ENCODE measurements around the gene PDIA2.
"Not testable (repeated sequence)": the region's sequence is repeated elsewhere in the genome, so short reads cannot be mapped to it uniquely, and the experiment has no call there.

The PDIA2 gene

DNA sequence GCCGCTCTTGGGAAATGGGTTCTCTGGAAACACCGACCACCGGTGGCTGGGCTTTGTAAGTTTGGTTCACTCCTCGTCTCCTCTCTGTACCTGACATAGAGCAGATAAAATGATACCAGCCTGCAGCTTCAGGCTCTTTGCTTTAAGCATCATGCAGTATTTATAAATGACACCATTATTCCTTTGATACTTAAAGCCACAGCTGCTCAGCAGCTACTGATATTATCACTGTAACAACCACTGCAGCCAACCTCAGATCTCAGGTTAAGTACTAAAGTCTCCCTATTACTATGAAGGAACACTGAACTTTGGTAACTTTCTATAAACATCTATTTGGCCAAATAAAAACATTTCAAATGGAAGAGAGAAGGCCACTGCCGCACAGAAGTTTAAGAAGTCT is 34.6 kb downstream of the PDIA2 start:
- Mint-ChIP-seq H3K4me1 (ENCODE audit: low read depth) (peaks cover 47% of the 10 kb centered on the region), H3K4me3 (no peak overlapping the region), H3K27me3 (no peaks in the 10 kb centered on the region), H3K27ac (no peak overlapping the region), H3K9me3 (no peaks in the 10 kb centered on the region), H3K36me3 (ENCODE audit: low read depth) (peaks cover 22% of the 10 kb centered on the region)

DNA sequence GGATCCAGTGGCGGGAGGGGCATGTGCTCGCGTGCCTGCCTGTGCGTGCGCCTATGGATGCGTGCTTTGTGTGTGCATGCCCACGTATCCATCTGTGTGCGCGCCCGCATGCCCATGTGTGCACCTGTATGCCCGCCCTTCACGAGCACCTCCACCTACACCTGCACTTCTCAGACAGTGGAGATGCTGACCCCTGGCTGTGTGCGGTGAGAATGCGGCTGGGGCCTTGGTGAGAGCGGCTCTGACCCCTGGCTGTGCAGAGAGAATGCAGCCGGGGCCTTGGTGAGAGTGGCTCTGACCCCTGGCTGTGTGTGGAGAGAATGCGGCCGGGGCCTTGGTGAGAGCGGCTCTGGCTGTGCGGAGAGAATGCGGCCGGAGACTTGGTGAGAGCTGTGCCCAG is 35.7 kb downstream of the PDIA2 start:
- peaks cover 22% of the 10 kb centered on the region for H3K36me3 Mint-ChIP-seq (ENCODE audit: low read depth)
- H3K9me3 Mint-ChIP-seq: no peaks in the 10 kb centered on the region
- H3K4me3 Mint-ChIP-seq: no peak overlapping the region
- H3K4me1 Mint-ChIP-seq (ENCODE audit: low read depth): peaks cover 51% of the 10 kb centered on the region
- no peak overlapping the region for H3K27ac Mint-ChIP-seq
- no peaks in the 10 kb centered on the region for H3K27me3 Mint-ChIP-seq

DNA sequence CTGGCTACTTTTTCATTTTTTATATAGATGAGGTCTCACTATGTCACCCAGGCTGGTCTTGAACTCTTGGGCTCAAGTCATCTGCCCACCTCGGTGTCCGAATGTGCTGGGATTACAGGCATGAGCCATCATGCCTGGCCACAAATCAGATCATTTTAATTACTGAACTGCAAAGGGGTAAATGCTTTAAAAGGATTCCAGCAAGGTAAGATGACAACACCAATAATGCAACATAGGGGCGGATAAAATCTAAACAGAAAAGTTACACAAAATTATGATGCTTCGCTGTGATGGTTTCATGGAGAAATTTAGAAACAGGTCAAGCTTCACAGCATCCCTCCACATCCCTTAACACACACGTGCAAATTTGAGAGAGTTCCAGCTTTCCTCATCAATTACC is 37.2 kb downstream of the PDIA2 start:
- Mint-ChIP-seq H3K4me3 (no peak overlapping the region), H3K9me3 (no peaks in the 10 kb centered on the region), H3K27me3 (no peaks in the 10 kb centered on the region), H3K36me3 (ENCODE audit: low read depth) (peaks cover 12% of the 10 kb centered on the region), H3K27ac (peak overlapping the region; percentile 7), H3K4me1 (ENCODE audit: low read depth) (peaks cover 63% of the 10 kb centered on the region)

DNA sequence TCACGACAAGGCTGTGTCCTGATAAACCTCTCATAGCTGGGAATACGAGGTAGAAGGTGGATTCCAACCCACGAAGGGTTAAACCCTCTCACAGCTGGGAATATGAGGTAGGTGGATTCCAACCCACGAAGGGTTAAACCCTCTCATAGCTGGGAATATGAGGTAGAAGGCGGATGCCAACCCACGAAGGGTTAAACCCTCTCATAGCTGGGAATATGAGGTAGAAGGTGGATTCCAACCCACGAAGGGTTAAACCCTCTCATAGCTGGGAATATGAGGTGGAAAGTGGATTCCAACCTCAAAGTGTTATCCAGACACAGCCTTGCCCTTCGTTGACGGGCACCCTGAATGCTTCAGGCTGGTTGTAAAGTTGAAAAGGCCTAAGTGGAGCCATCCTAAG is 38.6 kb downstream of the PDIA2 start:
- no peak overlapping the region for H3K27ac Mint-ChIP-seq
- peaks cover 69% of the 10 kb centered on the region for H3K4me1 Mint-ChIP-seq (ENCODE audit: low read depth)
- H3K27me3 Mint-ChIP-seq: no peaks in the 10 kb centered on the region

DNA sequence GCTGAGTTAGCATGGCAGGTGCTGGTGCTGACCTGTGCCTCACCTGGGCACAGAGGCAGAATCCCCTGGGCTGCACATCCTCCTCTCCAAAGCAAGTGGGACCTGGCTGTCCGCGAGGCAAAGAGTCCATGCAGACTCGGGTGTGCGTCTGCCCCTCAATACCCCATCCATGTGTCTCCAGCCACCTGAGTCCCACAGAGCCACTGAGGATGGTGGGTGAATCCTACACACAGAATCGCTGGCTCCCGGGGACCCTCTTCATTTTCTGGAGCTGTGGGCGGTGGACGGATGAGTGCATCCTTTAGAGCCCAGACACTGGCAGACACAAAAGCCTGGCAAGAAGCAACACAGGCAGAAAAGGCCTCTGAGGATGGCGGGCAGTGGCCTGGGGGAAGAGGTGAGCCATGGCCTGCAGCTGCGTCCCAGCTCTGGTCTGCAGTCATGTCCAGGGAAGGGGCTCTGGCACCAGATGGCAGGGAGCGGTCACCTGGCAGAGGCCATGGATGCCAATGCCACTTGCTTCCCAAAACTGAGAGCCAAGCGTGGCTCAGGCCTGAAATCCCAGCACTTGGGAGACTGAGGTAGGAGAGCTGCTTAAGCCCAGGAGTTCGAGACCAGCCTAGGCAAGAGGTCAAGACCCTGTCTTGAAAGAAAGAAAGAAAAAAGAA is 39.6 kb downstream of the PDIA2 start:
- Mint-ChIP-seq H3K4me3 (no peak overlapping the region), H3K4me1 (ENCODE audit: low read depth) (peaks cover 75% of the 10 kb centered on the region), H3K9me3 (no peaks in the 10 kb centered on the region), H3K27ac (no peak overlapping the region), H3K36me3 (ENCODE audit: low read depth) (peaks cover 9% of the 10 kb centered on the region), H3K27me3 (no peaks in the 10 kb centered on the region)

More for the DNA sequence above, 38.6 kb downstream of the PDIA2 start:
- Mint-ChIP-seq H3K9me3 (no peaks in the 10 kb centered on the region), H3K36me3 (ENCODE audit: low read depth) (peaks cover 11% of the 10 kb centered on the region), H3K4me3 (no peak overlapping the region)

DNA sequence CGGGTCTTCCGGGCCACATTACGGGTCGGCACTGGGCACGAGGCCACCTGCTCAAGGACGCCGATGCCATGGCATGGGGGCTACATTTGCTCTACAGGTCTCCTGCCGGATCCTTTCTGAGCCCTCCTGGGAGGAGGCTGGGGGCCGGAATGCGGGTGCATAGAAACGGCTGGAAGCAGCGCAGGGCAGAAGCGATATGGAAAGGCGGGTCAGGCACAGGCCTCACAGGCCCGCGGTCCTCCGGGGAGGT is 41.2 kb downstream of the PDIA2 start:
- Mint-ChIP-seq H3K27ac (no peak overlapping the region), H3K27me3 (no peaks in the 10 kb centered on the region), H3K4me1 (ENCODE audit: low read depth) (peaks cover 68% of the 10 kb centered on the region), H3K36me3 (ENCODE audit: low read depth) (no peaks in the 10 kb centered on the region), H3K9me3 (no peaks in the 10 kb centered on the region), H3K4me3 (peak overlapping the region; percentile 66)

DNA sequence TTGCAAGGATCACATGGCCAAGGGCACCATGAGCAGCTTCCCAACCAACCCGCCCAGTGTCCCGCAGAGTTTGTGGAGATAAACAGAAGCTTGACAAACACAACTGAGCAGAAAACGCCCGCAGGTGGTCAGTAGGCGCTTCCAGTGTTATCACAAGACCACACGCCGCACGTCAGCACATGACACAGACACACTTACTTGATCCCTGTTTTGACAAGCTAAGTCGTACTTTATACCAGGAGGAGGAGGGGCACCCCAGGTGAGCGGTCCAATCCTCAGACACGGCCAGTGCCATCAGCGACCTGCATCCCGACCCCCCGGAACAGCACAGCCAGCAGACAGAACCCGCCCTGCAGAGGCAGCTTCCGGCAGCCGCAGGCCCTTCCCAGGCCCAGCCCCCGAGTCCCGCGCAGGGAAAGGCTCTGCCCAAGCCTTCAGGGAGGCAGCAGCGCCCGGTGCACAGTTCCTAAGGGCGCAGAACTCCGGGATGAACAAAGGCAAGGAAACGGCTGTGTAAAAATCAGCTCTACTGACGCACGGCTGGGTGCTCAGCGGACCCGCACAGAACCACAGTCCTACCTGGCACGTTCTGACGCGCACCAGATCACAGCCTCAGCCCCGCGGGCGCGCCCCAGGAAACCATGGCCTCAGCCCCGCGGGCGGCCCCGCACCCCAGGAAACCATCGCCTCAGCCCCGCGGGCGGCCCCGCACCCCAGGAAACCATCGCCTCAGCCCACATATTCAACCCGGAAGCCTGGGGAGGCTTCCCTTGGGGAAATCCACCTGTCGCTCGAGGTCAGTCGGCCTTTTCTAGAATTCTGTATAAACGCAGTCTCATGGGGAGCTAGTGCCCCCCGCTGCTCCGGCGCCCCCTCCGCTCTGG is 41.7 kb downstream of the PDIA2 start:
- H3K4me1 Mint-ChIP-seq (ENCODE audit: low read depth): peaks cover 65% of the 10 kb centered on the region
- no peaks in the 10 kb centered on the region for H3K36me3 Mint-ChIP-seq (ENCODE audit: low read depth)
- H3K27me3 Mint-ChIP-seq: no peaks in the 10 kb centered on the region
- no peaks in the 10 kb centered on the region for H3K9me3 Mint-ChIP-seq
- peak overlapping the region; percentile 68 for H3K27ac Mint-ChIP-seq
- H3K4me3 Mint-ChIP-seq: peak overlapping the region; percentile 66

DNA sequence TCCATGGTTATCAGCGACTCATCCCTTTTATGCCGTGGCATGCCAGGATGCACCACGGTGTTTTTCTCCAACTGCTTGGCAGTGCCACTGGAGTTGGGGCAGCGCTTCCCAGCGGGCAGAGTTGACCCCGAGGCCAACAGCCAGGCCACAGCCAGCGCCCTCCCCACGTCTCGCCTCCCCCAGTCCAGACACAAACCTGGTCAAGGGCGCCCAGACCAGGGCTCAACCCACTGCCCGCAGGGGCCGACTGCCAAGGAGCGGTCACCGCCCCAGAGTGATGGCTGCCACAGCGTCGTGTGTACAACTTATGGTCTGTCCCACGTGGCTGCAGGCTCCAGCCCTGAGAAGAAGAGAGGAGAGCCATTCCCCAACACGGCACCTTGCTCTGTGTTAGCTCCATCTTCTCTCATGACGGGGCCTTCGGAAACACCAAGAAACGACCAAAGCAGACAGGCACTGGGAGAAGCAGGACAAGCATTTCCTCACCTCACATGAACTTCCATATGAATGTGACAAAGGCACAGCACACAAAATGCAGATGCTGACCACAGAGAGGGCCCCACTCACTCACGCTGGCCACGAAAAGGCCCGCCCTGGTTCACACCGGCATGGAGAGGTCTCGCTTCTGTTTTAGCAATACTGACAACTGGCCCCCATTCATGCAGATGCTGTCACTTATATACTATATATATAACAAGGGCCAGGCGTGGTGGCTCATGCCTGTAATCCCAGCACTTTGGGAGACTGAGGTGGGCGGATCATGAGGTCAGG is 42.6 kb downstream of the PDIA2 start:
- H3K4me1 Mint-ChIP-seq (ENCODE audit: low read depth): peaks cover 63% of the 10 kb centered on the region

DNA sequence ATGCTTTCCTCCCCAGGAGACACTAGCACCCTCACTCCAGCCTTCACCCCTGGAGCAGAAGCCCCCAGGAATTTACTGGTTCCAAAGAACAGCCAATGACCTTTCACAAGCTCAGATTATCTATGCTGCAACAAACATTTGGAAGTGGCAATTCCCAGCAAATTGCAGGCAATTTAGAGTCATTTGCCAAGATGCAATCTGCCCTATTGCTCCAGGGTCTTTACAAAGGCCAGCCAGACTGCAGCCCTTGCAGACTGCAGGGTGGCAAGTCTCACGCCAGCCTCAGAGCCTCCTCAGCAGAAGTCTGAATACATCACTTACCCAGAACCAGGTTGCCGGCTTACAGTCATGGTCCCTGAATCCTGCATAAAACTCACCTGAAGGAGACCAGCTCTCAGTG is 47.8 kb downstream of the PDIA2 start:
- H3K4me1 Mint-ChIP-seq (ENCODE audit: low read depth): peaks cover 63% of the 10 kb centered on the region
- no peaks in the 10 kb centered on the region for H3K27me3 Mint-ChIP-seq
- no peak overlapping the region for H3K4me3 Mint-ChIP-seq
- H3K27ac Mint-ChIP-seq: no peak overlapping the region
- peaks cover 8% of the 10 kb centered on the region for H3K36me3 Mint-ChIP-seq (ENCODE audit: low read depth)
- no peaks in the 10 kb centered on the region for H3K9me3 Mint-ChIP-seq

More for the DNA sequence above, 42.6 kb downstream of the PDIA2 start:
- Mint-ChIP-seq H3K9me3 (no peaks in the 10 kb centered on the region), H3K36me3 (ENCODE audit: low read depth) (peaks cover 5% of the 10 kb centered on the region), H3K27ac (peak overlapping the region; percentile 68), H3K27me3 (no peaks in the 10 kb centered on the region), H3K4me3 (peak overlapping the region; percentile 66)

DNA sequence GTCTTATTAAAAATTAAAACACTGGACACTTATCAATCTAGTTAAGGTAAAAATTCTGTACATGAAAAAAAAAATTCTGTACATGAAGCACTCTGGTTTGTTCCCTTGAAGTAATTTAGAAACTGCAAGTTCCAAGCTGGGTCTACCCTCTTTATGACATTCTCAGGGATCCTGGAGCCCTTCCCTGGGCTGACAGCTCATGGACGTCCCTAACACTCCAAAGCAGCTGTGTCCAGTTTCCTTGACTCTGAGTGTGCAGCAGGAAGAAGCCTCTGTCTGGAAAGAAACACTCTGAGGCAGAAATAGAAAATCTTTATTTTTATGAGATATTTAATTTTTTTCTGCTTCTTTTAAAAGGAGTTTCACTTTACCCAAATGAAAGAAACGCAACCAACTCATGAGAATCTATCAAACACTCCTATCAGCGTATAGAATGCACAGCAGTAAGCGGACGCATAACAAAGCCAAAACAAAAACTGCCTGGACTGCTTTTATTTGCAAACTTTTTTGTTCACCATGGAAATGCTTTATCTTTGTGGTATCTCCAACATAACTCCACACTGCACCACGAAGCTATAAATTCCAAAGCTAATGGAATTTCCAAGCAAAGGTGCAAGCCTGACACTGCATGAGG is 48.3 kb downstream of the PDIA2 start:
- not testable (repeated sequence) for H3K4me3 Mint-ChIP-seq; H3K27me3 Mint-ChIP-seq; H3K9me3 Mint-ChIP-seq; H3K36me3 Mint-ChIP-seq (ENCODE audit: low read depth); H3K27ac Mint-ChIP-seq
- peaks cover 64% of the 10 kb centered on the region for H3K4me1 Mint-ChIP-seq (ENCODE audit: low read depth)

DNA sequence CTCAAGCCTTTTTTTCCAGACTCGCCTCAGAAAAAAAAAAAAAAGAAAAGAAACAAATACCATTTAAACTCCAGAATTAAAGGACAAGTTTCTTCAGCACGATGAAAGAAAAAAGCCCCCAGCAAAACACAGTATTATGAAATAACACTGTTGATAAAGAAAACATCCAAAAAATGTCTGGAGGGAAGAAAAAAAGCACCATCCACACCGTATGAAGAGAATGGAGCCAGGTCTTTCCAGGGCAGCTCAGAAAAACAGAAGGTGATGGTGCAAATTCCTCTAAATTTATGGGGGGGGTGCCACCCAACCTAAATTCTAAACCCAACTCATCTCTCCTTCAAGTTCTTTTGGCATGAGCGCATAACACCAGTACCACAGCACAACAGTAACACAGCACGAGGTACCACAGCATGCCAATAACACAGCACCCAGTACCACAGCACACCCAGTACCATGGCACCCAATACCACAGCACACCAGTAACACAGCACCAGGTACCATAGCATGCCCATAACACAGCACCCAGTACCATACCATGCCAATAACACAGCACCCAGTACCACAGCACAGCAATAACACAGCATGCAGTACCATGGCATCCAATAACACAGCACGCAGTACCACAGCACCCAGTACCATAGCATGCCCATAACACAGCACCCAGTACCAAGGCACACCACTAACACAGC is 50.6 kb downstream of the PDIA2 start:
- Mint-ChIP-seq H3K36me3 (ENCODE audit: low read depth) (peaks cover 8% of the 10 kb centered on the region), H3K9me3 (no peaks in the 10 kb centered on the region), H3K4me3 (no peak overlapping the region), H3K27ac (no peak overlapping the region), H3K4me1 (ENCODE audit: low read depth) (peaks cover 62% of the 10 kb centered on the region), H3K27me3 (no peaks in the 10 kb centered on the region)

DNA sequence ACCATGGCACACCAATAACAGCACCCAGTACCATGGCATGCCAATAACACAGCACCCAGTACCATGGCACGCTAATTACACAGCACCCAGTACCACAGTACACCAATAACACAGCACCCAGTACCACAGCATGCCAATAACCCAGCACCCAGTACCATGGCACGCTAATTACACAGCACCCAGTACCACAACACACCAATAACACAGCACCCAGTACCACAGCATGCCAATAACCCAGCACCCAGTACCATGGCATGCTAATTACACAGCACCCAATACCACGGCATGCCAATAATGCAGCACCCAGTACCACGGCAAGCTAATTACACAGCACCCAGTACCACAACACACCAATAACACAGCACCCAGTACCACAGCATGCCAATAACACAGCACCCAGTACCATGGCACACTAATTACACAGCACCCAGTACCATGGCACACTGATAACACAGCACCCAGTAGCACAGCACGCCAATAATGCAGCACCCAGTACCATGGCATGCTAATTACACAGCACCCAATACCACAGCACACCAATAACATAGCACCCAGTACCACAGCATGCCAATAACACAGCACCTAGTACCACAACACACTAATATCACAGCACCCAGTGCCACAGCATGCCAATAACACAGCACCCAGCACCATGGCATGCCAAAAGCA is 51.3 kb downstream of the PDIA2 start:
- H3K27me3 Mint-ChIP-seq; H3K36me3 Mint-ChIP-seq (ENCODE audit: low read depth); H3K4me3 Mint-ChIP-seq; H3K27ac Mint-ChIP-seq; H3K9me3 Mint-ChIP-seq: not testable (repeated sequence)
- peaks cover 67% of the 10 kb centered on the region for H3K4me1 Mint-ChIP-seq (ENCODE audit: low read depth)

DNA sequence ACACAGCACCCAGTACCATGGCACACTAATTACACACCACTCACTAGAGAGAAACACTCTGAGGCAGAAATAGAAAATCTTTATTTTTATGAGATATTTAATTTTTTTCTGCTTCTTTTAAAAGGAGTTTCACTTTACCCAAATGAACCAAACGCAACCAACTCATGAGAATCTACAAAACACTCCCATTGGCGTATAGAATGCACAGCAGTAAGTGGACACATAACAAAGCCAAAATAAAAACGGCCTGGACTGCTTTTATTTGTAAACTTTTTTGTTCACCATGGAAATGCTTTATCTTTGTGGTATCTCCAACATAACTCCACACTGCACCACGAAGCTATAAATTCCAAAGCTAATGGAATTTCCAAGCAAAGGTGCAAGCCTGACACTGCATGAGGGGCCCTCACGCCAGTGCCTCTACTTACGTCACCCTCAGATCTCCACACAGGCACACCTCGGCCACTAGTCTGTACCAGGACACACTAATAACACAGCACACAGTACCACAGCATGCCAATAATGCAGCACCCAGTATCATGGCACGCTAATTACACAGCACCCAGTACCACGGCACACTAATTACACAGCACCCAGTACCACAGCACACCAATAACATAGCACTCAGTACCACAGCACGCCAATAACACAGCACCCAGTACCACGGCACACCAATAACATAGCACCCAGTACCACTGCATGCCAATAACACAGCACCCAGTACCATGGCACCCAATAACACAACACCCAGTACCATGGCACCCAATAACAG is 52.1 kb downstream of the PDIA2 start:
- H3K9me3 Mint-ChIP-seq, H3K27ac Mint-ChIP-seq, H3K27me3 Mint-ChIP-seq, H3K4me3 Mint-ChIP-seq: not testable (repeated sequence)
- Mint-ChIP-seq H3K4me1 (ENCODE audit: low read depth) (peaks cover 73% of the 10 kb centered on the region), H3K36me3 (ENCODE audit: low read depth) (peaks cover 13% of the 10 kb centered on the region)

Data from stimulated activated naive CD8-positive, alpha-beta T cell treated with anti-CD3 and anti-CD28 coated beads, Interleukin-15, Interleukin-2, amounts not matched to agents 100 ng/mL and 50 ng/mL, for 24 hours (primary cell).